ENCODE data around the gene TGFB3.
"Not testable (repeated sequence)": the region's sequence is repeated elsewhere in the genome, so short reads cannot be mapped to it uniquely, and the experiment has no call there.

TGFB3 gene

DNA sequence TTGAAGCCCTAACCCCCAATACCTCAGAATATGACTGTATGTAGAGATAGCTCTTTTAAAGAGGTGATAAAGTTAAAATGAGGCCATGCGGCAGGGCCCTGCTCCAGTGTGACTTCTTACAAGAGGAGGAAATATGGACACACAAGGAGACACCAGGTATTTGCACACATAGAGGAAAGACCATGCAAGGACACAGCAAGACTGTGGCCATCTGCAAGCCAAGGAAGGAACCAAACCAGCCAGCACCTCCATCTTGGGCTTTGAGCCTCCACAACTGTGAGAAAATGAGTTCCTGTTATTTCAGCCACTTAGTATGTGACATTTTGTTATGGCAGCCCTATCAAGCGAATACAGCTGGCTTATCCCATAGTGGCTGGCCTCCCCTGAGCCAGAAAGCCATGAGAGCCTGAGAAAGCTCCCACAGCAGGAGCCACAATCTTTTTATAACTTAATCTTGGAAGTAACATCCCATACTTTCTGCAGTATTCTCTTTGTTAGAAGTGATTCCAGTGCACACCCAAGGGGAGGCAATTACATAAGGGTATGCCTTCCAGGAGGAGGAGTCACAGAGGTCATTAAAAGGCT, 48.0 kb downstream of the TGFB3 start:
- TF ChIP-seq, protein P1, sequence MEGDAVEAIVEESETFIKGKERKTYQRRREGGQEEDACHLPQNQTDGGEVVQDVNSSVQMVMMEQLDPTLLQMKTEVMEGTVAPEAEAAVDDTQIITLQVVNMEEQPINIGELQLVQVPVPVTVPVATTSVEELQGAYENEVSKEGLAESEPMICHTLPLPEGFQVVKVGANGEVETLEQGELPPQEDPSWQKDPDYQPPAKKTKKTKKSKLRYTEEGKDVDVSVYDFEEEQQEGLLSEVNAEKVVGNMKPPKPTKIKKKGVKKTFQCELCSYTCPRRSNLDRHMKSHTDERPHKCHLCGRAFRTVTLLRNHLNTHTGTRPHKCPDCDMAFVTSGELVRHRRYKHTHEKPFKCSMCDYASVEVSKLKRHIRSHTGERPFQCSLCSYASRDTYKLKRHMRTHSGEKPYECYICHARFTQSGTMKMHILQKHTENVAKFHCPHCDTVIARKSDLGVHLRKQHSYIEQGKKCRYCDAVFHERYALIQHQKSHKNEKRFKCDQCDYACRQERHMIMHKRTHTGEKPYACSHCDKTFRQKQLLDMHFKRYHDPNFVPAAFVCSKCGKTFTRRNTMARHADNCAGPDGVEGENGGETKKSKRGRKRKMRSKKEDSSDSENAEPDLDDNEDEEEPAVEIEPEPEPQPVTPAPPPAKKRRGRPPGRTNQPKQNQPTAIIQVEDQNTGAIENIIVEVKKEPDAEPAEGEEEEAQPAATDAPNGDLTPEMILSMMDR (conservative IDR thresholded peaks at IDR 0.05): no peak
- H3K27ac ChIP-seq: no peak overlapping the region

DNA sequence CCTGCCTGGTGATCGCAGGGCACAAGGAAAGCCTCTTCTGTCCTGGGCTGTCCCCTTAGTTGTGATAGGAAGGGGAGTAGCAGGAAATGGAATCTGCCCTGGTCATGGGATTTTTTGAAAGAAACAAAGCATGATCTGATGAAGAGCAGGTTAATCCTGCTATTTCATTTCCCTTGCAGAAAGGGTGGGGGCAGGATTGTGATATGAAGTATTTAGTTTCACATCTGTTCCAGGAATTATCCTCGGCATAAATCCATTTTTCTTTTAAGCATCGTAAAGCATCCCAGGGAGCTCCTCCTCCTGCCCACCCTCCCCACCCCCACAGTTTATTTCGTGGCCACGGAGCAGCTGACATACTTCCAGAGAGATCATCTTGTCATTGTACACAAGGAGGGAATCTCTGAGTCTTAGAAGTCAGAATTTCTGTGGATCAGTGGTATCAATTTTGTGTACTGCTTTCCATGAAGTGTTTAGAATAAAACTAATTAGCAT, 53.1 kb downstream of the TGFB3 start:
- H3K27ac ChIP-seq: no peak overlapping the region
- TF ChIP-seq, protein P1 (conservative IDR thresholded peaks at IDR 0.05): no peak

DNA sequence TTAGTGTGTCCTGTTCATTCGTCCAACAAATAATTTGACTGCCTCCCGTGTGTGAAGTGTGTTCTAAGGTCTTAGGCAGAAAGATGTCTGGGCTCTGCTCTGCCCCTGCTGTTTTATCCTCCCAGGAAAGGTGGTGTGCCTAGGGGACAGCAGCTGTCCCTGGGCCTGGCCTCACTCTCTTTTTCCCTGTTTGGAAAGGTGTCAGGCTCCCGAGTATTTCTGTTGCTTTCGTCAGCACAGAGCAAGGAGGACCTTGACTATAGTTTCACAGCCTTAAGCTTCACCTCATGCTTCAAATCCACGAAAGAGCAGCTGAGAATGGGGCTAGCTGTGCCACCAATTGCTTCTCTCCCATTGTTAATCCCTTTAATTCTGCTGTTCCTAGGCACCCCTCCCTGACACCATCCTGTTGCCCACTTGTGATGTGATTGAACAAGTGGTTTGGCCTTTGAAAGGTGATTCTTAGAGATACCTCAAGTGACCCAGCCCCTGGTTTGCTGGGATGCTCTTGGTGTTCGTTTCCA, 54.2 kb downstream of the TGFB3 start:
- TF ChIP-seq, protein P1 (conservative IDR thresholded peaks at IDR 0.05): no peak
- no peak overlapping the region for H3K27ac ChIP-seq

DNA sequence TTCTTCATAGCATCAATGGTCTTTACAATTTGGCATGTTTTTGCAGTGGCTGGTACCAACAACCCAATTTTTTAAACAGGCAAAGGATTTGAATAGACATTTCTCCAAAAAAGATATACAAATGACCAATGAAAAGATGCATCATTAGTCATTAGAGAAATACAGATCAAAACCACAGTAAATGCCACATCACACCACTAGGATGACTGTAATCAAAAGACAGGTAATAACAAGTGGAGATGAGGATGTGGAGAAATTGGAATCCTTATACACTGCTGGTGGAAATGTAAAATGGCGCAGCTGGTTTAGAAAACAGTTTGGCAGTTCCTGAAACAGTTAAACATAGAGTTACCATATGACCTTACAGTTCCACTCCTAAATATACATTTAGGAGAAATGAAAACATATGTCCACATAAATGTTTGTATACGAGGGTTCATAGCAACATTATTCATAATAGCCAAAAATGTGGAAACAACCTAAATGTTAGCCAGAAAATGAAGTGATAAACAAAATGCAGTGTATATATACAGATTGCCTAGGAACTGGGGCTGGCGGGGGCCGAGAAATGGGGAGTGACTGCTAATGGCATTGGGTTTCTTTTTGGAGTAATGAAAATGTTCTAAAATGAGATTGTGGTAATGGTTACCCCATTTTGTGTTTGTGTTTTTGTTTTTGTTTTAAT, 55.2 kb downstream of the TGFB3 start:
- H3K27ac ChIP-seq: no peak overlapping the region
- TF ChIP-seq, protein P1 (conservative IDR thresholded peaks at IDR 0.05): no peak; the same call in 1 of the 2 replicates

DNA sequence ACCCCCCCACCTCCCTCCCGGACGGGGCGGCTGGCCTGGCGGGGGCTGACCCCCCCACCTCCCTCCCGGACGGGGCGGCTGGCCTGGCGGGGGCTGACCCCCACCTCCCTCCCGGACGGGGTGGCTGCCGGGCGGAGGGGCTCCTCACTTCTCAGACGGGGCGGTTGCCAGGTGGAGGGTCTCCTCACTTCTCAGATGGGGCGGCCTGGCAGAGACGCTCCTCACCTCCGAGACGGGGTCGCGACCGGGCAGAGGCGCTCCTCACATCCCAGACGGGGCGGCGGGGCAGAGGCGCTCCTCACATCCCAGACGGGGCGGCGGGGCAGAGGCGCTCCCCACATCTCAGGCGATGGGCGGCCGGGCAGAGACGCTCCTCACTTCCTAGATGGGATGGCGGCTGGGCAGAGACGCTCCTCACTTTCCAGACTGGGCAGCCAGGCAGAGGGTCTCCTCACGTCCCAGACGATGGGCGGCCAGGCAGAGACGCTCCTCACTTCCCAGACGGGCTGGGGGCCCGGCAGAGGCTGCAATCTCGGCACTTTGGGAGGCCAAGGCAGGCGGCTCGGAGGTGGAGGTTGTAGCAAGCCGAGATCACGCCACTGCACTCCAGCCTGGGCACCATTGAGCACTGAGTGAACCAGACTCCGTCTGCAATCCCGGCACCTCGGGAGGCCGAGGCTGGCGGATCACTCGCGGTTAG, 56.5 kb downstream of the TGFB3 start:
- H3K27ac ChIP-seq: not testable (repeated sequence)

DNA sequence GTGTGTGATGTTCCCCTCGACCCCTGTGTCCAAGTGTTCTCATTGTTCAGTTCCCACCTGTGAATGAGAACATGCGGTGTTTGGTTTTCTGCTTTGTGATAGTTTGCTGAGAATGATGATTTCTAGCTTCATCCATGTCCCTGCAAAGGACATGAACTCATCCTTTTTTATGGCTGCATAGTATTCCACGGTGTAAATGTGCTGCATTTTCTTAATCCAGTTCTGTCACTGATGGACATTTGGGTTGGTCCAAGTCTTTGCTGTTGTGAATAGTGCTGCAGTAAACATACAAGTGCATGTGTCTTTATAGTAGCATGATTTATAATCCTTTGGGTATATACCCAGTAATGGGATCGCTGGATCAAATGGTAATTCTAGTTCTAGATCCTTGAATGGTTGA, 61.4 kb downstream of the TGFB3 start:
- not testable (repeated sequence) for H3K27ac ChIP-seq

DNA sequence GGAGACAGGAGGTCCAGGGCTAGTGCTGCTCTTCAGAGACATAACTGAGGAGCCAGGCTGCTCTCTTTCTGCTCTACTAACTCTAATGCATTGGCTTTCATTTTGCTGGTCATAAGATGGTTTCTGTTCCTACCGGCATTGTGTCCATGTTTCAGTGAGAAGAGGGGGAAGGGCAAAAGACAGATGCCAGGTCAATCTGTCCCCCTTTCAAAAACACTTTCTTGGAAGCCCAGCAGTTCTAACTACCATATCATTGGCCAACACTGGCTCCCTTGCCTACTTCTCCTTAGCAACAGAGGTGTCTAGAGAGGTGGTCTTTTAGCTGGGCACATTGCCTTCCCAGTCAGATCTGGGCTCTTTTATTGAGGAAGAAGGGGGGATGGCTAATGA, 63.9 kb downstream of the TGFB3 start:
- TF ChIP-seq, protein P1 (conservative IDR thresholded peaks at IDR 0.05): no peak
- H3K27ac ChIP-seq: no peak overlapping the region

DNA sequence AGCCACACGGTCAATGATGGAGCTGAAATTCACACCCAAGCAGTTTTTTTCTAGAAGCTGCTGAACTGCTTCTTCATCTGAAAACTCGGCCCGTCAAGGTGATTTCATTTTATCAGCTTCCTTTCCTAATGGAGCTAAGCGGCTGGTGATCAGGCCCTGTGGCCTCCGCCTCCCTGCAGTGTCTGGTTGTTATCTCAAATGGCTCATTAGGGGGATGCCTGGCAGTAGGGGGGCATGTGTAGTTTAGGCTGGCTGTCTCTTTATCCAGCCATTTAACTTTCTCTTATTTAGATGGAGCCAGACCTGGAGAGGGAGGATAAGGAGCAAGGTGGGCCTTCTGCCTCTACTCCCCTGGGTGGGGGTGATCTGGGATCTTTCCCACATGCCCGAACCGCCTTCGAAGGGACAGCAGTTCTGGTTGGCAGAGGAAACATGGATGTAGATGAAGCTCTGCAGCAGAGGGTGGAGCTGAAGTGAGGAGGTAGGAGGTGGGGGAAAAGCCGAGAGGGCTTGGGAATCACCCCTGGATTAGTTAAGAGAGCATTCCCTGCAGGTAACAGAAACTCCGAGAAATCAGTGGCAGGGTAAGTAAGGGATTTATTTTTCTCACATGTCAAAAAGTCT, 64.4 kb downstream of the TGFB3 start:
- TF ChIP-seq, protein P1 (conservative IDR thresholded peaks at IDR 0.05): no peak
- H3K27ac ChIP-seq: no peak overlapping the region
